ENCODE data around the gene CEP120. TPM values are rescaled to one million over a fixed set of nuclear protein-coding genes. Genes with fewer than 3 reads are reported as not detected.
"Not testable (repeated sequence)": the region's sequence is repeated elsewhere in the genome, so short reads cannot be mapped to it uniquely, and the experiment has no call there.

Gene CEP120
- total RNA-seq (ENCODE audit: insufficient read depth, low replicate concordance) = 34.7 TPM

DNA sequence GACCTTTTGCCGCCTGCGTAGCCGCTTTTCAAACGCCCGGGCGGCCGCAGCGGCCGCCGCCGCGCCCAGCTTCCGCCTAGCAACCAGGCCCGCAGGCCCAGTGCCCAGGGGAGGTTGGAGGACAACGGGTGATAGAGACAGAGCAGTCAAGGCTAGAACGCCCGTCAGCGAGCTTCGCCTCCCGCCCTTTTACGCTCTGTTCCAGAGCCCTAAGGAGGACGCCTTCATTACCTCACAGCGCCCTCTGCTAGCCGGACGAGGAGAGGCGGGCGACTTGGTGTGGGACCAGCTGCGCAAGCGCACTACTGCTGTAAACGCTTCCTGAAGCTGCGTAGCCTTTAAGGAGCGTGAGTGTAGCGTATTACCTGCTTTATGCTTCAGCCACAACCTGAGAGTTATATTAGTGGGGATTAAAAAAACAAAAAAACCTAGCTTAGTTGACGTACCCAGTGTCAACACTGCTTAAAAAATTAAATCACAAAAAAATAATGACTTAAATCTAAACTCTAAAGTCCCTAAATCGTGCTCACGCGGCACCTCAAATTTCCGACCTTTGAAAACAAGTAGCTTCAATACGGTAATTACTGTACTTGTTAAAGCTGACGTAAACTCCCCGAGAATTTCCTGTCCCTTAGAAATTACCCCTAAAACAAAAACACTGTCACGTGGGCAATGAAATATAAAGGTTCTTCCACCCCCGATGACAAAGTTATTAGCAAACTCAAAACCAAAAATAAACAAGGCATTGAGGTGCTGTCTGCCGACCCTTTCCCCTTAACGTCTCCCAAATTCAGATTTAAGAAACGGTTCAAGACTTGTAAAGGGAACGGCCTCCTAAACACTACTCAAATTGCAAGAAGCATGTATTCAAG, at the start of gene CEP120:
TSS of gene CEP120 (minus strand) at position 126 of the 872 bp plus-strand sequence. CDS start 405 bp downstream, outside the sequence.
- DNase-seq (ENCODE audit: low spot score) = peak; percentile 100

GRCh38 chr5:123472150-123472924, 49.1 kb upstream of the CEP120 start:
- DNase-seq (ENCODE audit: low spot score) = no peak

DNA sequence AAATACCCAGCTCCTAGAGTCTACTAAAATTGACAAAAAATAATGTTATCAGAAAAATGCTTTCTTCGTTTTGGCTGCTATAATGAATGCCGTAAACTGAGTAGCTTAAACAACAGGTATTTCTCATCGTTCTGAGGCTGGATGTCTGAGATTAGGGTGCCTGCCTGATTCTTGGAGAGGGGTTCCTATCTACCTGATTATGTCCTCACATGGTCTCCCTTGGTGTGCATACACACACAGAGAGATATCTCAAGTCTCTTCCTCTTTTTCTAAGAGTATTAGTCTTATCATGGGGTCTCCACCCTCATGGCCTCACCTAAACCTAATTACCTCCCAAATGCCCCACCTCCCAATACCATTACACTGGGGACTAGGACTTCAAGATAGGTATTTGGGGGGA, 48.2 kb upstream of the CEP120 start:
- no peak for DNase-seq (ENCODE audit: low spot score)

DNA sequence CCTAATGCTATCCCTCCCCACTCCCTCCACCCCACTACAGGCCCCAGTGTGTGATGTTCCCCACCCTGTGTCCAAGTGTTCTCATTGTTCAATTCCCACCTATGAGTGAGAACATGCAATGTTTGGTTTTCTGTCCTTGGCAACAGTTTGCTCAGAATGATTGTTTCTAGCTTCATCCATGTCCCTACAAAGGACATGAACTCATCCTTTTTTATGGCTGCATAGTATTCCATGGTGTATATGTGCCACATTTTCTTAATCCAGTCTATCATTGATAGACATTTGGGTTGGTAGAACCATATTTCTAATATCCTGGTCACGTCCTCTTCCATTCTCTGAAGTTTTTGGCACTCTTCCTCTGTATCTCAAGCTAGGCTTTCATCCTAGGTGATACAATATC, 43.6 kb upstream of the CEP120 start:
- not testable (repeated sequence) for DNase-seq (ENCODE audit: low spot score)

DNA sequence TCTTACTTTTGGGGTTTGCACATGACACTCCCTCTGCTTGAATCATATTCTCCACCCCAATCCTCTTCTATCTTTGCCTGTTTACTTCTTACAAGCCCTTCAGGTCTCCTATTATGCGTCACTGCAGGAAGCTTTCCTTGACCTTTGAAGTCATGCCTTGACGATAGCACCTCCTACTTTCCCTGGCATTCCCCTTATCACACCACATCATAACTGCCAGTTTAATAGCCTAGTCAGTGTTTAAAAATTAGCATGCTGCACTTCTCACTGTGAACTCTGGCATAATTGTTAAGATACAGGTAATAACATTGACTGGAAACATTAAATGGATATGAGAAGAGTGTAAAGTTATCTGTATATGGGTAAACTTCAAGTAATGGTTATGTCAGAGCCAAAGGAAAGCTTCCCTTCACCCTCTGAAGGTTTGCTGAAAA, 37.1 kb upstream of the CEP120 start:
- peak; percentile 19 for DNase-seq (ENCODE audit: low spot score)

DNA sequence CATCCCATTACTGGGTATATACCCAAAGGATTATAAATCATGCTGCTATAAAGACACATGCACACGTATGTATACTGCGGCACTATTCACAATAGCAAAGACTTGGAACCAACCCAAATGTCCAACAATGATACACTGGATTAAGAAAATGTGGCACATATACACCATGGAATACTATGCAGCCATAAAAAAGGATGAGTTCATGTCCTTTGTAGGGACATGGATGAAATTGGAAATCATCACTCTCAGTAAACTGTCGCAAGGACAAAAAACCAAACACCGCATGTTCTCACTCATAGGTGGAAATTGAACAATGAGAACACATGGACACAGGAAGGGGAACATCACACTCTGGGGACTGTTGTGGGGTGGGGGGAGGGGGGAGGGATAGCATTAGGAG, 35.8 kb upstream of the CEP120 start:
- DNase-seq (ENCODE audit: low spot score) = not testable (repeated sequence)

- DNase-seq (ENCODE audit: low spot score) = no peak
Measured at GRCh38 chr5:123456242-123456641, 33.0 kb upstream of the CEP120 start.

- no peak for DNase-seq (ENCODE audit: low spot score)
Measured at GRCh38 chr5:123455640-123456039, 32.4 kb upstream of the CEP120 start.

DNA sequence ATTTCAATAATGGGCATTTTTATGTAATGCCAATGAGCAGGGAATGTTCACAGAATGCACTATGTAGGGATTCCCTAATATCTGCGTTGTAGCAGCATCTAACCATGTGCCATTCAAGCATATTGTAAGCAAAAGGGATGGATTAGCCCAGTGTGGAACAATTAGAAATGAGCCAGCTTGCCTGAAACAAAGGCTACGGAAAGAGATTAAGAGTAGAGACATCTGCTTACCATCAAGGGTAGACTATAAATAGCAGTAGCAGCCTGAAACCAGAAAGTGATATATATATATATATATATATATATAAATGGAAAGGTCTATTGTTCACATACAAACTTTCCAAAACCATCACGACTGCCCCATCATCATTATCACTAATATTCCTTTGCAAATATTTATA, 31.9 kb upstream of the CEP120 start:
- DNase-seq (ENCODE audit: low spot score) = no peak

DNA sequence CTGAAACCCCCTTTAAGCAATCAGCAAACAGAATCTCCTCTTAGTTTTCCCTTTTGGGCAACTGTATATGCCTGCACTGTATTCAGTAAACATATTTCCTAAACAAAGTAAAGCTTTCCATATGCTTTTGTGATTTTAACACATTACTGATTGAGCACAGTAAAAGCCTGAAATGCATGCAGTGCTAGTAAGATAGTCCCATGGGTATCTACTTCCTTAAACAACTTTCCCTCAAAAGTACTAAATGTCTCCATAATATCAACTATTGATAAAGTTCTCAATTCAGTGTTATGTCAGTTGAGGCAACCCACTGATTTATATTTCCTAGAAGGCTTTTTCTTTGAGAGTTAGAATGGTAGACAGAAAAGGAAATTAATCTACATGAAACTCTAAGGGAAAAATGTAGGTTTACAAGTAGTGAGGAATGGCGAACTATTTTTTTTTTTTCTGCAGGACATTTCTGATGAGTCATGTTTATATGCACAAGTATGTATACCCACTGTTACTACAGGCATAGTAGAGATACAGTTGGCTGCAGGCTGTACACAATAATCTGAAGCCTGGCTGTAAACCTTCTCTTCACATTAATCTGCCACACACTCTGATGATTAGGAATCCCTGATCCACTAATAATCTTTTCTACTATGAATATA, 31.2 kb upstream of the CEP120 start:
- DNase-seq (ENCODE audit: low spot score) = no peak

GRCh38 chr5:123452401-123452800, 29.2 kb upstream of the CEP120 start:
- no peak for DNase-seq (ENCODE audit: low spot score)

- DNase-seq (ENCODE audit: low spot score) = no peak
Measured at GRCh38 chr5:123451047-123451446, 27.8 kb upstream of the CEP120 start.

DNA sequence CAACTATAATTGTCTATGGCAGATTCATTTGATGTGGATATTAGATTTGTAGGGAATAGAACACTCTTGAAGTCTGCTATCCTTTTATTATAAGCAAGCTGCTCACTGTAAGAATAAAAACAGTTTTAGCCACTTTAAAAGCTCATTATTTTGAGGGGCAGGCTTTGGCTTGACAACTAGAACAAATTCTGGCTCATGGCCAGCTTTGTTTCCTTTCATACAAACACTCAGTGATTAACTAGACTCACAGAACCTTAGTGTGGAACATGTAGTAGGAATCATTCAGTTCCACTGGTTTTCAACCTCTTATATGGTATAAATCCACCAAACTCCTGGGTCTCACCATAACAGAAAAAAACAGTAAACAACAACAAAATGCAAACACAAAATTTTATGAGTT, 27.4 kb upstream of the CEP120 start:
- DNase-seq (ENCODE audit: low spot score) = peak; percentile 58

DNA sequence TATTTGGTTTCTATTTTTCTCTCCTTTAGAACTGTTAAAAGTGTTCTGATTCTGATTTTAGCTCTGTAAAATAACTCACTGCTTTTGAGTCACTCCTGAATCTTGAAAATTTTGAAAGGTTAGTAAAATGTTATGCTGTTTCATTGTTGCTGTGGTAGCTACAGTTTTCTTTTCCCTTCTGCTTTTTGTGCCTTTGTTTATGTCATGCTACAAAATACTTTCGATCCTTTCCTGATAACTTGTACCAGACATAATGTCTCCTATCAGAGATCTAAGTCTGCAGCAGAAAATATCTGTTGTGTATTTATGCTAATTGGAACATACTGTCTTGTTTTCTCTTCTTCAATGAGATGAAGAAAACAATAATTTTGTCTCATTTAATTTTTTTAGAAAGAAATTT, 26.9 kb upstream of the CEP120 start:
- no peak for DNase-seq (ENCODE audit: low spot score)

DNA sequence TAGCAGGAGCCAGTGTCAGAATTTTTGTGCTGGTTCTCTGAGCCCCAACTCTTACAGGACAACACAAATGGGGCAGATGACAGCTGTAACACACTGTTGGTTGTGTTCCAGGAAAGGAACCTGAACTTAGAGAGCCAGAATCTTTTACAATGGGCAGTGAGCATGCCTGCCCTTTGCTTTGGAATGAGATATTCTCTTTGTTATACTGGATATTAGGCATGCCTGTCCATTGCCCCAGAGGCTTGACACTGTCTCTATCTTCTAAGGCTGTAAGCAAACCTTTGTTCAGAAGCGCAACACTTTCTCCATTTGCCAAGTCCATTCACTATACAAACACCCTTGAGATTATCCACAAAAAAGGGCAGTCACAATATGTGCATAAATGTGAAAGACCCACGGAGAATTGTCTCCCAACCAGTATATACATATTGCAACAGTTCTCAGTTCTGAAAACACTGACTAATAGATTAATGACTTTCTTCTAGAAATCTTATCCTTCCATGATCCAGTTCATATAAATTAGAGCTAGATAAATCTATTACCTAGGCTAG, 26.3 kb upstream of the CEP120 start:
- no peak for DNase-seq (ENCODE audit: low spot score)

DNA sequence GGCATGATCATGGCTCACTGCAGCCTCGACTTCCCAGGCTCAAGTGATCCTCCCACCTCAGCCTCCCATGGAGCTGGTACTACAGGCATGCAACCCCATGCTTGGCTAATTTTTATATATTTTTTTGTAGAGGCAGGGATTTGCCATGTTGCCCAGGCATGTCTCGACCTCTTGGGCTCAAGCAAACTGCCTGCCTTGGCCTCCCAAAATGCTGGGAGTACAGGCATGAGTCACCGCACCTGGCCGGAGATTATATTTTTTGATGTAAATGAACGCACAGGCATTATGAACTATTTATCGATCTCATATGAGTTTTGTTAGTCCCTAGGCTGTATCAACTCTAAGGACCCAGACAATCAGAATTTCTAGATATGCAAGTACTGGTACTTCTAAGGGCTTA, 25.5 kb upstream of the CEP120 start:
- DNase-seq (ENCODE audit: low spot score) = no peak

GRCh38 chr5:123448017-123448617, 24.9 kb upstream of the CEP120 start:
- DNase-seq (ENCODE audit: low spot score) = no peak

- no peak for DNase-seq (ENCODE audit: low spot score)
Measured at GRCh38 chr5:123444016-123444415, 20.8 kb upstream of the CEP120 start.

GRCh38 chr5:123441408-123441807, 18.2 kb upstream of the CEP120 start:
- DNase-seq (ENCODE audit: low spot score) = peak; percentile 33

DNA sequence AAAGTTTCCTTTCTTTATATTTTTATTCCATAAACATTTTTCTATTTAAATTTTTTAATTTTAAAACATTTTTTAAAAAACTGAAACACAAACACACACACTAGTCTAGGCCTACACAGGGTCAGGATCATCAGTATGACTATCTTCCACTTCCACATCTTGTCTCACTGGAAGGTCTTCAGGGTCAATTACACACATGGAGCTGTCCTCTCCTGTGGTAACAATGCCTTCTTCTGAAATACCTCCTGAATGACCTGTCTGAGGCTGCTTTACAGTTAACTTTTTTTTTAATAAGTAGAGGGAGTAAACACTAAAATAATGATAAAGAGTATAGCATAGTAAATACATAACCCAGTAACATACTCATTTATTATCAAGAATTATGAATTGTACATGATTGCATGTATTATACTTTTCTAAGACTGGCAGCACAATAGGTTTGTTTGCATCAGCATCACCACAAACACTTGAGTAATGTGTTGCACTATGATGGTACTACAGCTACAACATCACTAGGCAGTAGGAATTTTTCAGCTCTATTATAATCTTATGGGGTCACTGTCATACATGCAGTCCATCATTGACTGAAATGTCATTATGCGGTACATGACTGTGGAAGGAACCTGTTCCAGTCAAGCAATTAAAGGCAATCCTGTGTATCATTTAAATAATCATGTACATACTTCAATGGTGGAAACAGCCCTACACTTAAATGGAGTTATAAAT, 17.4 kb upstream of the CEP120 start:
- no peak for DNase-seq (ENCODE audit: low spot score)

- DNase-seq (ENCODE audit: low spot score) = no peak
Measured at GRCh38 chr5:123439709-123440108, 16.5 kb upstream of the CEP120 start.
